HUDEP-2 (cell line): ENCODE data around the gene NUBP1.
"Not testable (repeated sequence)": the region's sequence is repeated elsewhere in the genome, so short reads cannot be mapped to it uniquely, and the experiment has no call there.

Experiments
- DNase-seq, 76 experiments: peaks; one replicate each; lab custom pipeline; 2025; ENCODE audit not compliant: unreplicated experiment in 76 of 76; lab: John Stamatoyannopoulos, UW

NUBP1 gene

DNA sequence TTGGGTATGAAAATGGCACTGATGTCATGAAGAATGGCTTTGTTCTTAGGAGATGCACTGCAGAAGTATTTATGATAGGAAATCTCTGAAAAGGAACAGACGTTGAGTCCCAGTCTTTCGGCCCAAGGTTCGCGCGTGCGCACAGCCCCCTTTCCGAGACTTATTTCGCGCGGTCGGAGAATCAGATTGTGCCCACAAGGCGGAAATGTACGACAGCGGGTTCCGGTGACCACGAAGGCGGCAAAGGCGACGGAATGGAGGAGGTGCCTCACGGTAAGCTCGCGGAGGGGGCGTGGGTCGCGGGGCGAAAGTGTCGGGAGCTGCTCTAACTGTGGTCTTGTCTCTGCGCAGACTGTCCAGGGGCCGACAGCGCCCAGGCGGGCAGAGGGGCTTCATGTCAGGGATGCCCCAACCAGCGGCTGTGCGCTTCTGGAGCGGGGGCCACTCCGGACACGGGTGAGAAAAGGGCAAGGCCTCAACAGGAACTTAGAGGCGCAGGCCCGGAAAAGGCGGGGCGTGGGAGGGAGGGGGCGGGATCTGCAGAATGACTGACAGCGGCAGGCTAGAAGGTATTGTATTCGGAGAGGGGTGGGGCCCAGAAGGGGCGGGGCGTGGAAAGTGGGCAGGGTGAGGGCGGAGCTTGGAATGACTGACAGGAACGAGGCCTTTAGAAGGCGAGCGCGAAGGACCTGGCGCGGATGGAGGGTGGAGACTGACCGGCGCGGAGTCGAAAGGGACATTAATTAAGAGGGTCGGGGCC lies at the start of gene NUBP1:
TSS of gene NUBP1 (plus strand) at position 233 of the 760 bp plus-strand sequence. CDS start at position 255, 22 bp downstream.
- DNase-seq = peak; percentile 44 to 99 (median 97)

DNA sequence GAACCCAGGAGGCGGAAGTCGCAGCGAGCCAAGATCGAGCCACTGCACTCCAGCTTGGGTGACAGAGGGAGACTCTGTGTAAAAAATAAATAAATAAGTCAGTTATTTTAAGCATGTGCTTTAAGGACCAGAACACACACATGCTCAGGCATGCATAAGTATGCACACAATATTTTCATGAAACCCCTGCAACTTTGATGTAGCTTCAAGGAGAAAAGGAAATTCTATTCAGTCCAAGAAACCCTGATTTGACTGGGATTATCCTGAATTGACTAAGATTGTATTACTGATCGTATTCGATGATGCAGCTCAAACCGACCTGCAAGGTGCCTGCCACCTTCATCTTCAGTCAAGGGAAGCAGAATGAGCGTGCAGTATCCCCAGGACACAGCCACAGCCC lies 49.8 kb upstream of the NUBP1 start:
- DNase-seq = no peak

GRCh38 chr16:10694306-10694705 lies 49.3 kb upstream of the NUBP1 start:
- DNase-seq = no peak

GRCh38 chr16:10694830-10695229 lies 48.8 kb upstream of the NUBP1 start, which contains the start of gene TEKT5:
TSS of gene TEKT5 (minus strand) at chr16:10694930. CDS start at chr16:10694873, 57 bp downstream.
- DNase-seq = no peak

- no peak for DNase-seq
Observed at GRCh38 chr16:10699756-10700155, 43.9 kb upstream of the NUBP1 start.

GRCh38 chr16:10708969-10709368 lies 34.7 kb upstream of the NUBP1 start:
- DNase-seq = no peak

DNA sequence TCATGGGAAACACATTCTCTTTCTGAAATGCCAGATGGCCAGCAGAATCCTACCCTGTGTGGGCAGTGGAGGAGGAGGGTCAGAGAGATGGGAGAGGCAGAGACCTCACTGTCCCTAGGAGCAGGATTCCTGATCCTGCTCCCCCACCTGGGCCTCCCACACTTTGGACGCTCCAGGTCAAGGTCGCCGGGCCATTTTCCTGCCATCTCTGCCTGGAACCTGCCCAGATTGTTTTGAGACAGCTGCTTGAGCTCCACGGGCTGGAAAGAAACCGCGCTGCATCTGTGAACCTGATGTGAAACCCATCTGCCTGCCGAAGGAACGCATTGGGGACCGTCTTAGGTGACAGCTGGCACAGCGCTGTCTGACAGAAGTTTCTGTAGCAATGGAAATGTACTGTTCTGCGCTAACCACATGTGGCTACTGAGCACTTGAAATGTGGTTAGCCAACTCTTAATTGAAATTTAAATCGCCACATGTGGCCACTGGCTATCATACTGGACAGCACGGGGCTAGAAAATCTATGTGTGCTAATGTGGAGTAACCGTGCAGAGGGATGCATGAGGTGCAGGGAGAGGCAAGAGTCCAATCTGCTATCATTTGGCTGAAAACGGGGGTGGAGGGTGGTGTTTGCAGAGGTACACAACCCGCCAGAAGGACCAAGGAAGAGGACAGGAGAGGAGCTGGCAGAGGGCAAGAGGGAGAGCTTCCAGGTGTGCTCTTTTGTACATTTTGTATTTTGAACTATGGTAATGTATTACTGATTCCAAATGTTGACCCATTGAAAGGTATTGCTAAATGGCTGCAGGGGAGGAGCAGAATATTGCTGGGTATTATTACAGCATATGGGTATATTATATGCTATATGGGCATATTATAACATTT lies 15.4 kb upstream of the NUBP1 start:
- DNase-seq = no peak

GRCh38 chr16:10729104-10730048 lies 14.3 kb upstream of the NUBP1 start:
- no peak for DNase-seq

GRCh38 chr16:10731790-10732189 lies 11.9 kb upstream of the NUBP1 start:
- DNase-seq = no peak

DNA sequence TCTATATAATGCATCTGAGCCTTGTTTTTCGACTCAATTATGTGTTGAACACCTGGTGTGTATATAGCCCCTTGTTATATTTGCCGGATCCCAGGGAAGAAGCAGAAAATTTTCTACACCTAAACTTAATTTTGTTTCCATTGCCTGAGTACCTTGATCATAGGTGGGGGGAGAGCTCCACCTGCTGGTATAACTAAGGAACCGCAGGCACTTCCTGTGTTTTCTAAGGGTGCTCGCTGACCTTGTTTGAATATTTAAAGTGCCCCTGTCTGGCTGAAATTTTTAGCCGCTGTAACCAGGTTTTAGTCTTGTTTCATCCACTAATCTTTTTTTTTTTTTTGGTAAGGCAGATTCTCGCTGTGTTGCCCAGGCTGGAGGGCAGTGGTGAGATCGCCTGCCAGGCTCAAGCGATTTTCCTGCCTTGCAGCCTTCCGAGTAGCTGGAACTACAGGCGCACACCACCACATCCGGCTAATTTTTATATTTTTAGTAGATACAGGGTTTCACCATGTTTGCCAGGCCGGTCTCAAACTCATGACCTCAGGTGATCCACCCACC lies 6.5 kb upstream of the NUBP1 start:
- DNase-seq = peak in 61 of 76 experiments; percentile 2 to 71 (median 39)

DNA sequence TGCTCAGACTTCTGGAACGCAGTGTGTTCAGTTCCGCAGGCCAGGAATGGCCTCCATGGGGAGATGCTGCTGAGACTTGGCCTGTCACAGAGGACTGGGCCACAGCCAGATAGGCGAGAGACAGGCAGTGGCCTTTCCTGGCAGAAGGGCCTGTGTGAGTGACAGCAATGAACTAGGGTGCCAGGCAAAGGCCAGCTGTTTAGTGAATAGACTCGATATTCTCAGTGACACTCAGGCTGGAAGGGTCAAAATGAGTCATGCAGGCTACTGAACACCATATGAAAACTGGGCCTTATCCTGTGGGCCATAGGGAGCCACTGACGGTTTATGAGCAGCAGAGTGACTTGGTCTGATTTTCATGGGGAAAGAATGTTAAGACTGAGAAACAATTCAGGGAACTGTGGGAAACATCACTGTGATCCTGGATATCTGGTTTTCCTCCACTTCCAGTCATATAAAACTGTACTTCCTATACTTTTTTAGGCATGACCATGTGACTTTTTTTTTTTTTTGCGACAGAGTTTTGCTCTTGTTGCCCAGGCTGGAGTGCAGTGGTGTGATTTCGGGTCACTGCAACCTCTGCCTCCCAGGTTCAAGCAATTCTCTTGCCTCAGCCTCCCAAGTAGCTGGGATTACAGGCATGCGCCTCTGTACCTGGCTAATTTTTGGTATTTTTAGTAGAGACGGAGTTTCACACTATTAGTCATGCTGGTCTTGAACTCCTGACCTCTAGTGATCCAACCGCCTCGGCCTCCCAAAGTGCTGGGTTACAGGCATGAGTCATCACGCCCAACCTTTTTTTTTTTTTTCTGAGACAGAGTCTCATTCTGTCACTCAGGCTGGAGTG lies 5.2 kb upstream of the NUBP1 start:
- peak in 54 of 76 experiments; percentile 2 to 67 (median 37) for DNase-seq

GRCh38 chr16:10740000-10740844 lies 3.4 kb upstream of the NUBP1 start:
- no peak for DNase-seq

GRCh38 chr16:10740845-10741208 lies 2.8 kb upstream of the NUBP1 start:
- DNase-seq = no peak

GRCh38 chr16:10741249-10741648 lies 2.4 kb upstream of the NUBP1 start:
- DNase-seq = not testable (repeated sequence)

DNA sequence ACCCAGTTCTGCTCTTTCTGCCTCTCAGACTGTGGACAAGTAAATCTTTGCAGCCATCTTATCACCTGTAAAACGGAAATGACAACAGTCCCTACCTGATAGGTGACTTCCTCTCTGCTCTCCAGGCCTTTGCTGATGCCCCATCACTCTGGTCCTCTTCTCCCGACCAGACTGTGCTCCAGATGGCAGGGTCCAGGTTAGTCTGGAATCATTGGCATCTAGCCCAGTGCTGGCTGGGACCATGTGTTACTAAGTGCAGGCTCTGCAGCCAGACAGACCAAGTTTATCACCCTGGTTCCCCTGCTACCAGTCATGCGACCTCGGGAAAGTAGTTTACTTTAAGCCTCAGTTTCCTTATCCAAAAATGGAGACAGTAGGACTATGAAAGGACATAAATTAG lies 1.8 kb upstream of the NUBP1 start:
- peak in 1 of 76 experiments; percentile 9 for DNase-seq

DNA sequence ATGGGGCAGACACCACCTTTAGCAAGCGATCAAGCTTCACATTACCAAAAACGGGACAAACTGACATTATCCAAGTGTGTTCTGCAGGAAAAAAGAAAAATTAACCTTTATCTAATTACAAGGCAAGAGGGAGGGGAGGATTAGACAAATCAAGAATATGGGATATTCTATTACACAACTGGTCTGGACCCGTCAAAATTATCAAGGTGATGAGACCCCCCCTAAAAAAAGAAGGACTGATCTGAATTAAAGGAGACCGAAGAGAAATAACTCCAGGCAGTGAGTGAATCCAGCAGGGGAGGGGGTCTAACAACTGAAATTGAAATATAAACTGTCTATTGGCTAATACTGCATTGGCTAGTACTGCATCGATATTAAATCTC lies 424 bp upstream of the NUBP1 start:
- no peak for DNase-seq

DNA sequence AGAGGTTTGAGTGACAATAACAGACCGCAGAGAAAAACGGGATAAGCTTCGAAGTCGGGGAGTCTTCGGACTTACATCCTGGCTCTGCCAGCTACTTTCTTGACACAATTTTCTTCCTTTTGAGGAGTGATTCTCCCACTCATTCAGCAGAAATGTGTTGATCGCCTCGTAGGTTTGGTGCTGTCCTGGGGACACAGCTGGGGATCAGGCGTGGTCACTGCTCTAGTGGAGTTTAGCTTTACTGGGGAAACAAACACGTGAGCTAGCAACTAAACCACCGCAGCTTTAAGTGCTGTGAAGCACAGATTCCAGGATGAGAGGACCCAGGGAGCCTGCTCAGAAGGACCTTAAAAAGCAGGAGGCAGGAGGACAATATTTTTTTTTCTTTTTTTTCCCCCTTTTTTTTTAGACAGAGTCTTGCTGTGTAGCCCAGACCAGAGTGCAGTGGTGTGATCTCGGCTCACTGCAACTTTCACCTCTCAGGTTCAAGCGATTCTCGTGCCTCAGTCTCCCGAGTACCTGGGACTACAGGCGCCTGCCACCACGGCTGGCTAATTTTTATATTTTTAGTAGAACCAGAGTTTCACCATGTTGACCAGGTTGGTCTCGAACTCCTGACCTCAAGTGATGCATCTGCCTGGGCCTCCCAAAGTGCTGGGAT lies 858 bp downstream of the NUBP1 start:
- peak in 4 of 76 experiments; percentile 32 to 55 (median 44) for DNase-seq

GRCh38 chr16:10745841-10746240 lies 2.2 kb downstream of the NUBP1 start:
- DNase-seq = no peak
